Hematopoietic multipotent progenitor cell treated with erythropoietin and hydrocortisone succinate and interleukin-3 and kit ligand, for 4 days (in vitro differentiated cells): ENCODE measurements around the gene BRCC3.
A peak's percentile ranks its signal among the peaks of the same experiment; 100 is the strongest.

Source experiments
- DNase-seq: peaks from one replicate; pipeline ENCODE4 v3.0.0-alpha.2; 2015

BRCC3 gene

GRCh38 chrX:155070975-155071693, at the start of gene BRCC3, which contains the start of the genes CMC4 and MTCP1:
Gene BRCC3, plus strand, starts transcription at chrX:155071508. Its CDS starts 20 bp downstream, at chrX:155071528.
Gene CMC4, minus strand, starts transcription at chrX:155071136. Its CDS starts 7,113 bp downstream, at chrX:155064023.
Gene MTCP1, minus strand, starts transcription at chrX:155071136. Its CDS starts 5,126 bp downstream, at chrX:155066010.
- peak; percentile 93 for DNase-seq

- DNase-seq = peak; percentile 47
Measured at GRCh38 chrX:155022585-155022984, 48.7 kb upstream of the BRCC3 start, which contains the start of gene F8. Gene F8, minus strand, starts transcription at chrX:155022723. Its CDS starts 171 bp downstream, at chrX:155022552.

GRCh38 chrX:155023907-155024833, 47.1 kb upstream of the BRCC3 start:
- no peak for DNase-seq

- no peak for DNase-seq
Measured at GRCh38 chrX:155026420-155026726, 44.9 kb upstream of the BRCC3 start.

GRCh38 chrX:155026727-155027508, 44.4 kb upstream of the BRCC3 start, which contains the start of gene FUNDC2:
Gene FUNDC2, plus strand, starts transcription at chrX:155026844. Its CDS starts 95 bp downstream, at chrX:155026939.
- DNase-seq = peak; percentile 97

- peak; percentile 62 for DNase-seq
Measured at GRCh38 chrX:155027509-155028066, 43.7 kb upstream of the BRCC3 start.

GRCh38 chrX:155028129-155028528, 43.2 kb upstream of the BRCC3 start:
- DNase-seq = peak; percentile 31

- no peak for DNase-seq
Measured at GRCh38 chrX:155028877-155029291, 42.4 kb upstream of the BRCC3 start.

GRCh38 chrX:155031657-155032056, 39.7 kb upstream of the BRCC3 start:
- DNase-seq = no peak

GRCh38 chrX:155035688-155036087, 35.6 kb upstream of the BRCC3 start:
- no peak for DNase-seq

- no peak for DNase-seq
Measured at GRCh38 chrX:155046129-155046810, 25.0 kb upstream of the BRCC3 start.

GRCh38 chrX:155046811-155047528, 24.3 kb upstream of the BRCC3 start:
- DNase-seq = no peak

- DNase-seq = peak; percentile 78
Measured at GRCh38 chrX:155048977-155049619, 22.2 kb upstream of the BRCC3 start.

GRCh38 chrX:155052738-155053498, 18.4 kb upstream of the BRCC3 start:
- DNase-seq = no peak

- no peak for DNase-seq
Measured at GRCh38 chrX:155053656-155054055, 17.7 kb upstream of the BRCC3 start.

- DNase-seq = no peak
Measured at GRCh38 chrX:155054255-155054654, 17.1 kb upstream of the BRCC3 start.

- DNase-seq = no peak
Measured at GRCh38 chrX:155055494-155055893, 15.8 kb upstream of the BRCC3 start.

GRCh38 chrX:155056471-155056870, 14.8 kb upstream of the BRCC3 start:
- DNase-seq = no peak

GRCh38 chrX:155056877-155057792, 14.2 kb upstream of the BRCC3 start:
- peak; percentile 72 for DNase-seq
